ENCODE results near the gene SLC9A3.

Gene SLC9A3

GRCh38 chr5:538271-538771, 14.1 kb upstream of the SLC9A3 start:
- DNase-seq (ENCODE audit: low read depth): no peak

- no peak for DNase-seq (ENCODE audit: low read depth)
Observed at GRCh38 chr5:537621-538071, 13.4 kb upstream of the SLC9A3 start.

- DNase-seq (ENCODE audit: low read depth): no peak
Observed at GRCh38 chr5:537098-537497, 12.8 kb upstream of the SLC9A3 start.

- DNase-seq (ENCODE audit: low read depth): no peak
Observed at GRCh38 chr5:535846-536698, 11.8 kb upstream of the SLC9A3 start.

DNA sequence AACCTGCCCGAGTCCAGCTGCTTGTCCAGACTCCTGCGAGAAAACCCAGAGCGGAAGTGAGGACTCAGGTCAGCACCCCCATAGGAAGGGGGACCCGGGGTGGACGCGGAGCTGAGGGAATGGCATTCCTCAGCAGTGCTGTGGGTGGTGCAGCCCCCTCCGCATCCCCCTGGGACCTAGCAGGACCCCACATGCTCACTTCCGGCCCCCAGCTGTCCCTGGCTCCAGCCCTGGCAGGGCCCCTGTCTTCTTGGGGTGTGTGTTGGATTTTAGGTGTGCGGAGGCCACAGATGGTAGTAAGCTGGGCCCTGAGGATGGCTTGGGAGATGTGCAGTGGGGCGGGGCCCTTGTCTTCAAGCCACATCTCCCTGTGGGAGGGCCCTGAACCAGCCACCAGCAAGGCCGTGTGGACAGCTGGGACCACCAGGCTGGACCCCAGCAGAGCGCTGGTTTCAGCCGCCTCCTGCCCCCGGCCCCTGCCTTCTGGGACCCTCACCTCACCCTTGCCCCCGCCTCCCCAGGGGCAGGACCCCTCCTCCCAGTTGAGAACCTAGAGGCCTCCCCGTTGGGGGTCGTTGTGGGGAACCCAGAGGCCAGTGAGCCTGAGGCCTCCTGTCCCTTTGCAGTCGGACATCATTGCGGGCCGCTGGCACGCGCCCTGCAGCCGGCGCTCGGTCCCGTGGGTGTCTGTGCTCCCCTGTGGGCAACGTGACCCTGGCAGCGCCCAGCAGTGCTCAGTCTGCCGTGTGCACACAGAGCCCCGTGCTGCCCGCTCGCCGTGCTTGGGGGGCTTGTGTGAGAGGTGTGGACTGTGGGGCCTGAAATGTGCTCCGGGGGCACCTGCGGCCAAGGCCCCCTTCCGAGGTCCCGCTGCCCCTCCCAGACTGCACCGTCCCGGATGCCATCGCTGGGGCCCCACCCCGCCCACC, 10.8 kb upstream of the SLC9A3 start:
- no peak for DNase-seq (ENCODE audit: low read depth)

DNA sequence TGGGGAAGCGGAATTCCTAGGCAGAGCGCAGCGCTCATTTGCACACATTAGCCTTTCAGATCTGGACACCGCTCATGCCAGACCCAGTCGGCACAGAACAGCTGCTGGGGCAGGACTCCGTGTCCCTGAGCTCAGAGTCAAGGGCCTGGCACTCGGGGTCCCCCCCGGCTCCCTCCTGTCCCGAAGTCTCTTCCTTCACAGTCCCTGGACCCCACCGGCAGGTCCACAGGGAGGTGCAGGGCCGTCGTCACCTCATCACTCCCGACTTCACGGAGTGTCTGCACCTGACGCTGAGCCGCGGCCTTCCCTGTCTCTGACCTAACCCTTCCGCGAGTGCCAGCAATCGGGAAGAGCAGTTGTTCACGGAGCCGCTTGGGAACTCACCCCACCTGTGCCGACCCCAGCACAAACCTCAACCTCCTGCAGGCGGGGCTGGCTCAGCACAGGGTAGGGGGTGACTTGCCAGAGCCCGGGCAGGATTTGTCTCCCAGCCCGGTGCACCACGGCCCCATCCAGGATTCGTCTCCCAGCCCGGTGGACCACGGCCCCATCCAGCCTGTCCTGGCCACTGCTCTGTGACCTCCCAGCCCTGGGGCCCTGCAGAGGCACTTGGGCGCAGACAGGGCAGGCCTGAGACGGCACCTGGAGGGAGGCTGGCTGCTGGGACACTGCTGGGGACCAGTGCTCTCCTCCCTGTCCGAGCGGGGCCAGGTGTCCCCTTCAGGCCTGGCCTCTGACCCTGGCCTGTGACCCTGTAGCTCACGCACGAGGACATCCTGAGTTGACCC, 9.9 kb upstream of the SLC9A3 start:
- DNase-seq (ENCODE audit: low read depth): no peak

GRCh38 chr5:533243-533954, 9.2 kb upstream of the SLC9A3 start:
- no peak for DNase-seq (ENCODE audit: low read depth)

DNA sequence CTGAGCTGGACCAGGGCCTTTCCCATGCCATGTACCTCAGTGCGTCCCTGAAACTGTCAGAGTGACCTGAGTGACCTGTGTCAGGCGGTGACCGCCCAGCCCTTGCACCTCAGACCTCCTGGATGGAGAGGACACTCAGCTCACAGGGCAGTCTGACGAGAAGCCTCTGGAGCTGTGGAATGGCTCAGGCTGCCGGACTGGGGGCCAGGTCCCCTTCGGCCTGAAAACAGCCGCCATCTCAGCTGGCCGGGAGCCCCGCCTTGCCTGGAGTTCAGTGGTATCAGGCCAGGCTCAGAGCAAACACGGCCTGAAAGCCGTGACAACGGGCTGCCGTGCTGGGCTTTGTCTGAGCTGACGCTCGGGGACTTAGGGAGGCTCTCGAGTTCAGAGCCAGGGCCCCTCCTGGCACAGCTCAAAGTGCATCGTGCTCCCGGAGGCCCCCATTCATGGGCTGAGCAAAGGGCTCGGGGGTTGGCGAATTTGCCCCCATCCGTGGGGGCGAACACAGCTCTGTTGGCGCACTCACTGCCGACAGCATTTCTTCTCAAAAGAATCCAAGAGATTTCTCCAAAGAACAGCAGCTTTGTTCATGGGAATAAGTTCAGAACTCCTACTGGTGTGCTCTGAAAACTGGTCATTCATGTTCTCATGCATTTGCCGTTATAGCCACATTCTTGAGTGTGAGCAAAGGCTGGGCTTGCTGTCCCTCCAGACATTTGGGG, 8.4 kb upstream of the SLC9A3 start:
- no peak for DNase-seq (ENCODE audit: low read depth)

- no peak for DNase-seq (ENCODE audit: low read depth)
Observed at GRCh38 chr5:531749-532315, 7.6 kb upstream of the SLC9A3 start.

GRCh38 chr5:531101-531748, 7.0 kb upstream of the SLC9A3 start:
- DNase-seq (ENCODE audit: low read depth): no peak

GRCh38 chr5:530001-530955, 6.0 kb upstream of the SLC9A3 start:
- peak; percentile 6 for DNase-seq (ENCODE audit: low read depth)

GRCh38 chr5:528629-529511, 4.6 kb upstream of the SLC9A3 start:
- no peak for DNase-seq (ENCODE audit: low read depth)

DNA sequence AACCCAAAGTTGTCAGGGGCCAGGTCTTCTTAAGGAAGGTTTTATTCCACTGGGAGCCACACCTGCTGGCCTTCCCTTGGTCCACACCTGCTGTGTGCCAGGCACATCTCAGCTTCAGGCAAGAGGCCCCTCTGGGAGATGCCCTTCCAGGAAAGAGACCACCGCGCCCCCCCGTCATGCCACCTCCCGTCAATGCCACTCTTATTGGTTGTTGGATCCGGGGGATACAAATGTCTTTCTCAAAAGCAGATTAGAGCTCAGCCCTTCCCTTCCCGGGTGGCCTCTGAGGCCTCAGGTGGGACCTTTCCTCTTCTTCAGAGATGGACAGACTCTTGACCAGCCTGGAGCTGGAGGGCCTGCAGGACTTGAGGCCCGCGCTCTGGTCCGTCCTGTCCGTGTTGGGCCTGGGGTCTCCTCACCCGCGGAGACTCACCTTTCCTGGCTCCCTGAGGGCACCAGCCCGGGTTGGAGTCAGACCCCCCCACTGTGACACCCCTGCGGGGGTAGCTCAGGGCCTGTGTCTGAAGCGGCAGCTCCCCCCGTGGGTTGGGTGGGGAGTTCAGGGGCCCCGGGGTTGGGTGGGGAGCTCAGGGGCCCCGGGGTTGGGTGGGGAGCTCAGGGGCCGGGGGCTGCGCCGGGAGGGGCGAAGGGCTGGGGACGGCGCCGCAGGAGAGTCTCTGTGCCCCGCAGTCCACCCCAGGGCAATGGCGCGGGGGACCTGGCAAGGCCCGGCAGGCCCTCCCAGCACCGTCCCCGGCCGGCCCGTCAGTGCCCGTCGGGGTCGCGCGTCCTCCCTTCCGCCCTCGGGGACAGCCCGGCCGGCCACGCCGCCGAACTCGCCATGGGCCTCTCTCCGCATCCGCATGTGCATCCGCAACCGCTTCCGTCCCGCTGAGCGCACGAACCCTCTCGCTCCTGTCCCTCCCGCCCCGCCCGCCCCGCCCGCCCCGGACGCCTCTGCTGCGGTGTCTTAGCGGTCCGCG, 3.7 kb upstream of the SLC9A3 start:
- DNase-seq (ENCODE audit: low read depth): no peak

- no peak for DNase-seq (ENCODE audit: low read depth)
Observed at GRCh38 chr5:526456-527088, 2.3 kb upstream of the SLC9A3 start.

- no peak for DNase-seq (ENCODE audit: low read depth)
Observed at GRCh38 chr5:525916-526315, 1.7 kb upstream of the SLC9A3 start.

Data from iris pigment epithelial cell (primary cell).